NT2/D1 (cell line): ENCODE measurements around the gene NIPAL3.

Experiments used
- SUZ12 ChIP-seq: IDR thresholded peaks from 2 replicates; pipeline ENCODE4 v1.6.1; 2011; ENCODE audit not compliant: insufficient read length, insufficient read depth; ENCODE audit errors: extremely low read depth
- YY1 ChIP-seq: IDR thresholded peaks from 2 replicates; pipeline ENCODE4 v1.6.1; 2011; ENCODE audit not compliant: insufficient read length, insufficient read depth
- ZNF274 ChIP-seq: IDR thresholded peaks from 2 replicates; pipeline ENCODE4 v1.6.1; 2011; ENCODE audit warnings: mild to moderate bottlenecking, low read depth, low read length

DNA sequence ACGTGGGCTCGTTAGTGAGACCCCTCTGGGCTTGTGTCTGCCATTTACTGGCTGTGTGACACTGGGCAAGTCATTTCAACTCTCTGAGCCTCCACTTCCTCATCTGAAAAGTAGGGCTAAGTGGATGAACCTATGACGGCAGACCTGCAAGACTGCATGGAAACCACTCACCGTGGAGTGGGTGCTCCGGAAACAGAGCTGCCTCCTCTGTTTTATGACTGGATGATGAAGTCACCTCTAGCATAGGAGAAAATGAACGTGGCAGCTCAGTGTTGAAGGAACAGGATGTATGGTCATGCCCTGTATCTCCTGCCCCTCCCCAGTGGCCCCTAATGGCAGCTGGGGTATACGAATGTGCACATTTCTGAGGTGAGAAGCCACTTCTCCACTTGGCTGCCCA, 42.6 kb upstream of the NIPAL3 start:
- no peak for TF ChIP-seq YY1
- TF ChIP-seq ZNF274: no peak
- TF ChIP-seq SUZ12: no peak
